ENCODE measurements around the gene SNX10.

The SNX10 gene

DNA sequence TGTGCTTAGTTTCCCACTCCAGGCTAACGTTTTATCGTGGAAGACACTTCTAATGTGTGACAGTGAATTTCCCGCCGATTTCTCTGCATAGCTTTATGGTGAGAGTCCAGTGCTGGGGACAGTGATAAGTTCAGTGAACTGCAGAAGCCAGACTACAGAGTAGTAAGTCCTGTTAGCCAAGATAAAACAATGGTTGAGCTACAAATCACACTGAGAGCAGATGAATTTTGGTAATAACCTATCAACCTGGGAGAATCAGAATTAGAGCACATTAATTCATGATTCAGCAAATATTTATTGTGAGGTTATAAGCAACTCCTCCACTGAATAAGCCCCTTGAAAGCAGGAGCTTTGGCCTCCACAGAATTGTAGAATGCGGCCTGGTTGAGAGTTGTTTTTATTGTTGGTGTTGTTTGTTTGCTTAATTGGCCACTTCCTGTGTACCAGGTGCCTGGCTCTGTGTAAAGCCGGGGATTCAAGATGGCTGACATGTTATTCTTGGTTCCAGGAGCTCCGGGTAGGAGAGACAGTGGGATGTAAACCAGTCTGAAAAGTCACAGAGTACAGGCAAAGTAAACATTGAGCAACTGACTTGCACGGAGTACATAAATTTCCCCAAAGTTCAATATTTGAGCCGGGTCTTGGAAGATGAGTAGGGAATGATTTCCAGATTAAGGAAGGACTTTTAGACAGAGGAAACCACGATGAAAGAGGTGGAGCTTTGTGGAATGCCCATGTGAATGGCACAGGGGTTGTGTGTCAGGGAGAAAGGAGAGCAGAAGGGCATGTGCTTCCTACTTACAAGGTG is 112.7 kb downstream of the SNX10 start:
- DNase-seq (ENCODE audit: low spot score), result no peak

GRCh38 chr7:26406433-26406832 is 114.8 kb downstream of the SNX10 start:
- DNase-seq (ENCODE audit: low spot score), result no peak

DNA sequence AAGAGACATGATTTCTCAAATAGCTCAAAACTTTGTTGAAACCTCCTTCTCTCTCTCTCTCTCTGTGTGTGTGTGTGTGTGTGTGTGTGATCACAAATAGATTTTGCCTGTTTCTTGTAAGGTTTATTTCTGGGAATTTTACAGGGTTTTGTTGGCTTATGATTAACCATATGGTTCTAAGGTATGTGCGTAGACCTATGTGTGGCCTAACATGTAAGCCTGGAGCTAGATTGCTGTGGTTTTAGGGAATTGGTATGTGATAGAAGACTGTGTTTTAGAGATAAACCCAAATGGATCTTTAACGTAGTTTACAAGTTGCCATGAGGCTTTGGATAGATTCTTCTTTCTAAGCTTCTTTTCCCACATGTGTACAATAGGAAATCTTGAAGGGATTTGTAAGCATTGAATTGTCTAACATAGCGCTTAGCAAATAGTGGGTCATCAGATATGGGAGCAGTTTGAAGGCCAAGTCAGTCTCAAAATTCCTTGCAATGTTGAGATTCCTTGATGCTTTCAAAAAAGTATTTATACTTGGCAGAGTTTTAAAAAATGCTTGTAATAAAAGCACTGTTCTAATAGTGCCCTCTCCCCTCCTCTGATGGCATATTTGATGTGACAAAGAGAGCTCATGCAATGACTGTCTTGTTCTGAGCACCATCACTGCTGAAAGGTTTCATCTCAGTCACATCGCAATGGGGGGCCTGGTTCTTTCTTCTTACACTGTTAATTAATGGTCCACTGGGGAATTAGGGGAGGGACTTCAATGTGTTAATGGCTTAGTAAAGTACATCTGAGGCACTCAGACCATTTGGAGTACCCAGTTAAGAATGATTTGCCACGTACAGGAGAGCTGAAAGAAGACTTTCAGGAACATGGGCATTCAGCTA is 118.2 kb downstream of the SNX10 start:
- DNase-seq (ENCODE audit: low spot score), result no peak

DNA sequence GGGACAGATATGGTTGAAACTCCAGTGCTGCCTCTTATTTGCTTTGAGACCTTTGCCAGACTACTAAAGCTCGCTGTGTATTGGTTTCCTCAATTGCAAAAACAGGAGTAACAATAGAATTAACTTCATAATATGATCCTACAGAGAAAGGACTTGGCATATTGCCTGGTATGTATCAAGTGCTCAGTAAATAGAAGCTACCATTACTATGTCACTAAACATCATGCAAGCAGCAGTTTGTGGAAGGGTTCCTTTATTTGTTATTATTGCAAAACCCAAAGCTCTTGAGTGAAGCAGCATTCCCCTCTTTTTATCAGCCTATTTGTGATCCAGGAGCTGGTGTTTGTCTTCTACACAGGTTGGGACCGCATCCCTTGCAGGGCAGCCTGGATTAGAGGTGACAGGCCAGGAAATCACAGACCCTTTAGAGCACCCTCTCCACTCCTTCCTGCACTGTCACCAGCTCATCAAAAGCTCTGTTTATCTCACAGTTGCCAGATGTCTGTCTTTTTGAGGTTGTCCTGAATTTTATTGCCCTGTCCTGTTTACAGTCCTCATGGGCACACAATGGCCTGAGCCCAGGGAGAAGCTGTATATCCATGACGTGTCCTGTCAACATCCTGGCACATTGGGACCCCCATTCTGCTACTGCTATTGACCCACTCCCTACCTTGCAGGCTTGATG is 121.5 kb downstream of the SNX10 start:
- DNase-seq (ENCODE audit: low spot score), result no peak

DNA sequence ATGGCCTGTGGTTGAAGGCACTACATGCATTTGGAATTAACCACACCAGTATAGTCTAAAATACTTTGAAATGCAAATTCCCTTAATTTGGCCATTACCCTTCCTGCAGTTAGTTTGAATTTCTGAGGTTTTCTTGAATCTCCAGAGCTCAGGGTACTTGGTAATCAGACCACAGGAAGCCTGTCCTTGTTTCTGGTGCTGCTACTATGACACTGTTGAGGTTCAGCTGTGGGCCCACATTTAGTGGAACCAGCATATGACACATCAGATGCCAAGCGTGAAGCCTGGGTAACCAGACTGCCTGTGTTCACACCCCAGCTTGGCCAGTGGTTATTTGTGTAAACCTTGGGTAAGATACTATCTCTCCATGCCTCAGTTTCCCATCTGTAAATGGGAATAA is 124.3 kb downstream of the SNX10 start:
- no peak for DNase-seq (ENCODE audit: low spot score)

- DNase-seq (ENCODE audit: low spot score), result no peak
Observed at GRCh38 chr7:26417911-26418413, 126.3 kb downstream of the SNX10 start.

DNA sequence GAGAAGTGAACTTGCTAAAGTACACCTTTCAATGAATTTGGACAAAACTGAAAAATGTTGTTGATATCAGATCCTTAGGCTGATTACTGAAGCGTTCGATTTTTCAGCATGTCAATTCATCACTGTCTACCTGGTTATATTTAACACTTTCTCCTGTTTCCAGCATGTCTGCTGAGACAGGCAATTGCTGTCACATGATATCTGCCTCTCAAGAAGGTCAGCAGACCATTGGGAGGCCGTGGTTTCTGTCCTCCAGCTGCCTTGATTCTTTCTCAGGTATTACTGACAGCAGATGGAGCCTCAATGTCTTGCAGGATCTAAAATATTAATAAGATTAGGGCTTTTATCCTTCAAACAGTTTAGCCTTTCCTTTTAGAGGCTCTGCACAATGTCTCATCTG is 127.5 kb downstream of the SNX10 start:
- DNase-seq (ENCODE audit: low spot score), result no peak

DNA sequence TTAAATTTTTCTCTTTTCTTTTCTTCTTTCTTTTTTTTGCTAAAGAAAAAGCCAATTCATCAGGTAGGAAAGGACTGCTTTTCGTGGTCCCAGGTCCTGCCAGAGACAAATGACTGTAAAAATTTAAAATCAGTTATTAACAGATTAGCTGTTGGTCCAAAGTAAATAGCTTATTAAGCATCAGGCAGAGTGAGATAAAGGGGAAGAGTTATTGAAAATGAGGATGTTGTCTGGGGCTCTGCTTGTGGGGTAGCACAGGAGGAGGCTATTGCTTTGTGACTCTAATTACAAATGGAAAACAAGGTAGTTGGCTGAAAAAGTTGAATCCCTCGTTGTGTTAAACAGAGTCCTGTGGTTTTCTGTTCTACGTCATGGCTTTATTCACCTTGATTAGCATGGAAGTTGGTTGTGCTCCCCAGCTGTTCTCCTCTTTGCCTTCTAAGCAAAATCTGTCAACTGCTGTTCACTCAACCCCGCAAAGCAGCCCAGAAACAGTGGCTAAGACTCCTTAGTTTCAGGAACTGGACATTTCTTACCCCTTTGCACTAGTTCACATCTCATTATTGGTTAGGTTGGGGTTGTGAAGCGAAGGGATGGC is 128.9 kb downstream of the SNX10 start:
- DNase-seq (ENCODE audit: low spot score), result no peak

DNA sequence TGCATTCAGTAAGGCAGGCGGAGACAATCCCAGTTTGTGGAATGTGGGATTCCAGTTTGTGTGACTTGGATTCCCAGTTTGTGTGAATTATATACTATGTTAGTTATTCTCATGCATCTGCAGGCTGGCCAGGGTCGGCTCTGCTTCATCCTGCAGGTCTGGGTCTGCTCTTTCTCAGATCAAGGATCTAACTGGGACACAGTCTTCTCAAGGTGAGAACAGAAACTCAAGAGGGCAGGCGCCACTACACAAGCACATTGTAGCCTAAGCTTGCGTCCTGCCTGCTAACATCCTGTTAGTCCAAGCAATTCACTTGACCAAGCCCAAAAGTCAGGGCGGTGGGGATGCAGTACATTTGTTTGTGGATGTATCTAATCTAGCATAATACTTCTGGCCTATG is 131.1 kb downstream of the SNX10 start:
- no peak for DNase-seq (ENCODE audit: low spot score)

- no peak for DNase-seq (ENCODE audit: low spot score)
Observed at GRCh38 chr7:26423436-26423835, 131.8 kb downstream of the SNX10 start.
